HUES6 (cell line): ENCODE results near the gene DNAH2.

Experiments
- H3K27ac ChIP-seq: 2 replicates; pipeline ENCODE4 v1.7.0; 2013; ENCODE audit warnings: low read depth, mild to moderate bottlenecking, low read length, inconsistent platforms
- H3K27me3 ChIP-seq: 2 replicates; pipeline ENCODE4 v1.6.1; 2013; ENCODE audit warnings: low read length; ENCODE audit not compliant: control insufficient read depth, insufficient read depth
- H3K36me3 ChIP-seq: 2 replicates; pipeline ENCODE4 v1.6.1; 2013; ENCODE audit warnings: low read length; ENCODE audit not compliant: control insufficient read depth, insufficient read depth
- H3K4me1 ChIP-seq: 2 replicates; pipeline ENCODE4 v1.6.1; 2013; ENCODE audit warnings: low read length; ENCODE audit not compliant: control insufficient read depth, insufficient read depth
- H3K4me3 ChIP-seq: 2 replicates; pipeline ENCODE4 v1.5.1; 2013; ENCODE audit warnings: low read depth, low read length
- H3K9ac ChIP-seq: one replicate; pipeline ENCODE4 v1.6.1; 2013; ENCODE audit warnings: mild to moderate bottlenecking, low read length
- H3K9me3 ChIP-seq: 2 replicates; pipeline ENCODE4 v1.6.1; 2013; ENCODE audit warnings: low read depth, low read length; ENCODE audit not compliant: control insufficient read depth, insufficient read depth

DNAH2 gene

GRCh38 chr17:7841396-7841914, 123.9 kb downstream of the DNAH2 start:
- peak overlapping the region; percentile 93 for H3K9ac ChIP-seq
- no peaks in the 10 kb centered on the region for H3K9me3 ChIP-seq
- peaks cover 4% of the 10 kb centered on the region; the same call in 1 of the 2 replicates for H3K36me3 ChIP-seq
- peak overlapping the region; percentile 85; the same call in 1 of the 2 replicates for H3K27ac ChIP-seq
- H3K4me1 ChIP-seq: peaks cover 28% of the 10 kb centered on the region
- peak overlapping the region; percentile 95 for H3K4me3 ChIP-seq
- H3K27me3 ChIP-seq: peaks cover 31% of the 10 kb centered on the region

GRCh38 chr17:7841915-7842379, 124.4 kb downstream of the DNAH2 start:
- H3K36me3 ChIP-seq: peaks cover 9% of the 10 kb centered on the region; the same call in 1 of the 2 replicates
- peaks cover 31% of the 10 kb centered on the region for H3K27me3 ChIP-seq
- peak overlapping the region; percentile 95 for H3K4me3 ChIP-seq
- peaks cover 28% of the 10 kb centered on the region for H3K4me1 ChIP-seq
- H3K27ac ChIP-seq: peak overlapping the region; percentile 85; the same call in 1 of the 2 replicates
- no peaks in the 10 kb centered on the region for H3K9me3 ChIP-seq
- peak overlapping the region; percentile 93 for H3K9ac ChIP-seq

GRCh38 chr17:7842380-7843256, 125.1 kb downstream of the DNAH2 start:
- peak overlapping the region; percentile 68; the same call in 1 of the 2 replicates for H3K27ac ChIP-seq
- peaks cover 12% of the 10 kb centered on the region for H3K36me3 ChIP-seq
- peaks cover 23% of the 10 kb centered on the region for H3K4me1 ChIP-seq
- peaks cover 31% of the 10 kb centered on the region for H3K27me3 ChIP-seq
- peak overlapping the region; percentile 79 for H3K9ac ChIP-seq
- no peaks in the 10 kb centered on the region for H3K9me3 ChIP-seq
- peak overlapping the region; percentile 95 for H3K4me3 ChIP-seq

- Histone ChIP-seq H3K4me3 (peak overlapping the region; percentile 95), H3K4me1 (peaks cover 21% of the 10 kb centered on the region), H3K9ac (peak overlapping the region; percentile 79), H3K36me3 (peaks cover 12% of the 10 kb centered on the region), H3K27ac (peak overlapping the region; percentile 68; the same call in 1 of the 2 replicates), H3K9me3 (no peaks in the 10 kb centered on the region), H3K27me3 (peaks cover 31% of the 10 kb centered on the region)
Observed at GRCh38 chr17:7843257-7843535, 125.7 kb downstream of the DNAH2 start.

- Histone ChIP-seq H3K9ac (peak overlapping the region; percentile 79), H3K4me3 (peak overlapping the region; percentile 95), H3K27ac (peak overlapping the region; percentile 68; the same call in 1 of the 2 replicates), H3K27me3 (peaks cover 28% of the 10 kb centered on the region), H3K9me3 (no peaks in the 10 kb centered on the region), H3K4me1 (peaks cover 18% of the 10 kb centered on the region), H3K36me3 (peaks cover 12% of the 10 kb centered on the region)
Observed at GRCh38 chr17:7843536-7844291, 126.2 kb downstream of the DNAH2 start.

- no peaks in the 10 kb centered on the region for H3K9me3 ChIP-seq
- peaks cover 20% of the 10 kb centered on the region for H3K27me3 ChIP-seq
- peak overlapping the region; percentile 44; the same call in 1 of the 2 replicates for H3K27ac ChIP-seq
- H3K4me3 ChIP-seq: peak overlapping the region; percentile 95
- H3K4me1 ChIP-seq: peaks cover 11% of the 10 kb centered on the region; the same call in 1 of the 2 replicates
- peaks cover 19% of the 10 kb centered on the region for H3K36me3 ChIP-seq
- H3K9ac ChIP-seq: peak overlapping the region; percentile 75
Observed at GRCh38 chr17:7844292-7845154, 127.0 kb downstream of the DNAH2 start.

GRCh38 chr17:7845359-7846062, 128.0 kb downstream of the DNAH2 start:
- H3K9ac ChIP-seq: no peak overlapping the region
- no peaks in the 10 kb centered on the region for H3K9me3 ChIP-seq
- H3K36me3 ChIP-seq: peaks cover 26% of the 10 kb centered on the region
- H3K27ac ChIP-seq: no peak overlapping the region
- H3K4me1 ChIP-seq: peaks cover 10% of the 10 kb centered on the region; the same call in 1 of the 2 replicates
- H3K4me3 ChIP-seq: peak overlapping the region; percentile 95
- peaks cover 10% of the 10 kb centered on the region for H3K27me3 ChIP-seq

GRCh38 chr17:7846063-7846735, 128.7 kb downstream of the DNAH2 start:
- Histone ChIP-seq H3K36me3 (peaks cover 26% of the 10 kb centered on the region), H3K9ac (no peak overlapping the region), H3K4me3 (no peak overlapping the region), H3K27me3 (peaks cover 3% of the 10 kb centered on the region; the same call in 1 of the 2 replicates), H3K4me1 (peaks cover 3% of the 10 kb centered on the region; the same call in 1 of the 2 replicates), H3K27ac (no peak overlapping the region), H3K9me3 (no peaks in the 10 kb centered on the region)

GRCh38 chr17:7846765-7847661, 129.5 kb downstream of the DNAH2 start:
- Histone ChIP-seq H3K27me3 (peaks cover 2% of the 10 kb centered on the region), H3K9me3 (no peaks in the 10 kb centered on the region), H3K36me3 (peaks cover 28% of the 10 kb centered on the region), H3K27ac (no peak overlapping the region), H3K4me3 (no peak overlapping the region), H3K9ac (no peak overlapping the region), H3K4me1 (peaks cover 1% of the 10 kb centered on the region)
